LoVo (cell line): Measurements from ENCODE around the gene IRF4.
"Not testable (repeated sequence)": the region's sequence is repeated elsewhere in the genome, so short reads cannot be mapped to it uniquely, and the experiment has no call there.

ENCODE experiments used
- DNase-seq: peaks from one replicate; pipeline ENCODE4 v3.0.0-alpha.2; 2016; ENCODE audit warnings: low spot score

Gene IRF4

GRCh38 chr6:366389-367297 lies 24.9 kb upstream of the IRF4 start:
- no peak for DNase-seq

GRCh38 chr6:367298-367794 lies 24.2 kb upstream of the IRF4 start:
- DNase-seq, result no peak

- no peak for DNase-seq
Measured at GRCh38 chr6:367891-368630, 23.5 kb upstream of the IRF4 start.

GRCh38 chr6:369559-370431 lies 21.8 kb upstream of the IRF4 start:
- no peak for DNase-seq

- DNase-seq, result no peak
Measured at GRCh38 chr6:370555-370954, 21.0 kb upstream of the IRF4 start.

GRCh38 chr6:371851-372250 lies 19.7 kb upstream of the IRF4 start:
- DNase-seq, result not testable (repeated sequence)

- no peak for DNase-seq
Measured at GRCh38 chr6:372336-372911, 19.1 kb upstream of the IRF4 start.

- DNase-seq, result no peak
Measured at GRCh38 chr6:373031-373430, 18.5 kb upstream of the IRF4 start.

- no peak for DNase-seq
Measured at GRCh38 chr6:373773-374724, 17.5 kb upstream of the IRF4 start.

- DNase-seq, result no peak
Measured at GRCh38 chr6:374956-375355, 16.6 kb upstream of the IRF4 start.

- DNase-seq, result no peak
Measured at GRCh38 chr6:376827-377640, 14.5 kb upstream of the IRF4 start.

GRCh38 chr6:377641-378020 lies 13.9 kb upstream of the IRF4 start:
- not testable (repeated sequence) for DNase-seq

- DNase-seq, result no peak
Measured at GRCh38 chr6:378090-378957, 13.2 kb upstream of the IRF4 start.

- DNase-seq, result no peak
Measured at GRCh38 chr6:378958-379409, 12.6 kb upstream of the IRF4 start.

- no peak for DNase-seq
Measured at GRCh38 chr6:379410-380181, 12.0 kb upstream of the IRF4 start.

- no peak for DNase-seq
Measured at GRCh38 chr6:380234-381218, 11.0 kb upstream of the IRF4 start.
